ENCODE measurements around the gene RGS8. TPM values are rescaled to one million over a fixed set of nuclear protein-coding genes. Genes with fewer than 3 reads are reported as not detected.

Gene RGS8
- total and polyA plus RNA-seq, 4 experiments from 2014 or later, result not detected

- no peak overlapping the region for H3K4me3 ChIP-seq (ENCODE audit: low read length in 2 of 2)
- Mint-ChIP-seq H3K4me3 (no peak overlapping the region), H3K36me3 (no peaks in the 10 kb centered on the region), H3K27me3 (peaks cover 7 to 12% of the 10 kb centered on the region in 2 donors), H3K4me1 (no peaks in the 10 kb centered on the region), H3K9me3 (peaks cover 0 to 5% (median 0%) of the 10 kb centered on the region in 8 donors), H3K27ac (no peak overlapping the region)
- no peak for DNase-seq
- no peaks in the 10 kb centered on the region for H3K4me1 ChIP-seq (ENCODE audit: insufficient read depth, low read length)
- no peaks in the 10 kb centered on the region for H3K36me3 ChIP-seq (ENCODE audit: insufficient read depth, low read length)
- H3K27me3 ChIP-seq (ENCODE audit: insufficient read depth, low read length), result no peaks in the 10 kb centered on the region
- no peak overlapping the region for H3K27ac ChIP-seq (ENCODE audit: low read depth, low read length)
- POLR2A ChIA-PET (ENCODE audit: partially characterized antibody), result no interaction called here
- intact Hi-C loops (cut with micrococcal nuclease), result loop anchor here (10.0 kb wide), 1 partner anchor 1458 kb away; no protein-coding TSS in a partner anchor
- H3K9me3 ChIP-seq (ENCODE audit: control insufficient read depth in 1 of 2, low read length in 2 of 2), result no peaks in the 10 kb centered on the region
- CTCF ChIA-PET (ENCODE audit: partially characterized antibody), result no interaction called here
Measured at GRCh38 chr1:182686446-182686845, 2.1 kb upstream of the RGS8 start.

GRCh38 chr1:182685215-182685614, 828 bp upstream of the RGS8 start:
- Histone ChIP-seq H3K9me3 (ENCODE audit: control insufficient read depth in 1 of 2, low read length in 2 of 2) (no peaks in the 10 kb centered on the region), H3K4me1 (ENCODE audit: insufficient read depth, low read length) (no peaks in the 10 kb centered on the region), H3K36me3 (ENCODE audit: insufficient read depth, low read length) (no peaks in the 10 kb centered on the region), H3K27ac (ENCODE audit: low read depth, low read length) (no peak overlapping the region), H3K4me3 (ENCODE audit: low read length in 2 of 2) (no peak overlapping the region), H3K27me3 (ENCODE audit: insufficient read depth, low read length) (no peaks in the 10 kb centered on the region)
- DNase-seq, result no peak
- H3K4me1 Mint-ChIP-seq, result no peaks in the 10 kb centered on the region
- no peak overlapping the region for H3K27ac Mint-ChIP-seq
- POLR2A ChIA-PET (ENCODE audit: partially characterized antibody), result no interaction called here
- no peak overlapping the region for H3K4me3 Mint-ChIP-seq
- H3K27me3 Mint-ChIP-seq, result peaks cover 7 to 12% of the 10 kb centered on the region in 2 donors
- CTCF ChIA-PET (ENCODE audit: partially characterized antibody), result no interaction called here
- H3K36me3 Mint-ChIP-seq, result no peaks in the 10 kb centered on the region
- H3K9me3 Mint-ChIP-seq, result no peaks in the 10 kb centered on the region
- intact Hi-C loops (cut with micrococcal nuclease), result loop anchor here (10.0 kb wide), 1 partner anchor 1460 kb away; no protein-coding TSS in a partner anchor

- Histone ChIP-seq H3K4me1 (ENCODE audit: insufficient read depth, low read length) (no peaks in the 10 kb centered on the region), H3K27me3 (ENCODE audit: insufficient read depth, low read length) (no peaks in the 10 kb centered on the region), H3K9me3 (ENCODE audit: control insufficient read depth in 1 of 2, low read length in 2 of 2) (no peaks in the 10 kb centered on the region), H3K36me3 (ENCODE audit: insufficient read depth, low read length) (no peaks in the 10 kb centered on the region), H3K4me3 (ENCODE audit: low read length in 2 of 2) (no peak overlapping the region), H3K27ac (ENCODE audit: low read depth, low read length) (no peak overlapping the region)
- no peaks in the 10 kb centered on the region for H3K9me3 Mint-ChIP-seq
- CTCF ChIA-PET (ENCODE audit: partially characterized antibody), result no interaction called here
- H3K36me3 Mint-ChIP-seq, result no peaks in the 10 kb centered on the region
- intact Hi-C loops (cut with micrococcal nuclease), result loop anchor here (10.0 kb wide), 1 partner anchor 1462 kb away; no protein-coding TSS in a partner anchor
- peaks cover 4 to 10% of the 10 kb centered on the region in 2 donors for H3K27me3 Mint-ChIP-seq
- no peaks in the 10 kb centered on the region for H3K4me1 Mint-ChIP-seq
- DNase-seq, result no peak
- POLR2A ChIA-PET (ENCODE audit: partially characterized antibody), result interaction anchor here (0.8 kb wide), 1 partner anchor 78 kb away, joined by 3 read pairs; no protein-coding TSS in a partner anchor
- H3K4me3 Mint-ChIP-seq, result no peak overlapping the region
- no peak overlapping the region for H3K27ac Mint-ChIP-seq
Measured at GRCh38 chr1:182682898-182683501, 1.4 kb downstream of the RGS8 start.

- Mint-ChIP-seq H3K27me3 (peaks cover 4 to 10% of the 10 kb centered on the region in 2 donors), H3K27ac (no peak overlapping the region), H3K4me3 (no peak overlapping the region), H3K36me3 (no peaks in the 10 kb centered on the region), H3K4me1 (no peaks in the 10 kb centered on the region), H3K9me3 (no peaks in the 10 kb centered on the region)
- no peak overlapping the region for H3K4me3 ChIP-seq (ENCODE audit: low read length in 2 of 2)
- no peak for DNase-seq
- ChIA-PET POLR2A (ENCODE audit: partially characterized antibody) (interaction anchor here (0.8 kb wide), 1 partner anchor 78 kb away, joined by 3 read pairs; no protein-coding TSS in a partner anchor), CTCF (ENCODE audit: partially characterized antibody) (no interaction called here)
- intact Hi-C loops (cut with micrococcal nuclease), result loop anchor here (10.0 kb wide), 1 partner anchor 1462 kb away; no protein-coding TSS in a partner anchor
- no peaks in the 10 kb centered on the region for H3K9me3 ChIP-seq (ENCODE audit: control insufficient read depth in 1 of 2, low read length in 2 of 2)
- H3K36me3 ChIP-seq (ENCODE audit: insufficient read depth, low read length), result no peaks in the 10 kb centered on the region
- no peaks in the 10 kb centered on the region for H3K4me1 ChIP-seq (ENCODE audit: insufficient read depth, low read length)
- H3K27ac ChIP-seq (ENCODE audit: low read depth, low read length), result no peak overlapping the region
- H3K27me3 ChIP-seq (ENCODE audit: insufficient read depth, low read length), result no peaks in the 10 kb centered on the region
Measured at GRCh38 chr1:182682406-182682805, 2.0 kb downstream of the RGS8 start.

- intact Hi-C loops (cut with micrococcal nuclease), result loop anchor here (10.0 kb wide), 1 partner anchor 1463 kb away; no protein-coding TSS in a partner anchor
- Mint-ChIP-seq H3K27me3 (peaks cover 4 to 10% of the 10 kb centered on the region in 2 donors), H3K27ac (no peak overlapping the region), H3K4me1 (no peaks in the 10 kb centered on the region), H3K9me3 (no peaks in the 10 kb centered on the region), H3K36me3 (no peaks in the 10 kb centered on the region), H3K4me3 (no peak overlapping the region)
- ChIA-PET CTCF (ENCODE audit: partially characterized antibody) (no interaction called here), POLR2A (ENCODE audit: partially characterized antibody) (no interaction called here)
- Histone ChIP-seq H3K9me3 (ENCODE audit: control insufficient read depth in 1 of 2, low read length in 2 of 2) (no peaks in the 10 kb centered on the region), H3K27ac (ENCODE audit: low read depth, low read length) (no peak overlapping the region), H3K4me3 (ENCODE audit: low read length in 2 of 2) (no peak overlapping the region), H3K36me3 (ENCODE audit: insufficient read depth, low read length) (no peaks in the 10 kb centered on the region), H3K27me3 (ENCODE audit: insufficient read depth, low read length) (no peaks in the 10 kb centered on the region), H3K4me1 (ENCODE audit: insufficient read depth, low read length) (no peaks in the 10 kb centered on the region)
- DNase-seq, result no peak
Measured at GRCh38 chr1:182681568-182681912, 2.8 kb downstream of the RGS8 start.

- POLR2A ChIA-PET (ENCODE audit: partially characterized antibody), result no interaction called here
- no peaks in the 10 kb centered on the region for H3K36me3 Mint-ChIP-seq
Measured at GRCh38 chr1:182680901-182681567, 3.4 kb downstream of the RGS8 start.

GRCh38 chr1:182680408-182680807, 4.0 kb downstream of the RGS8 start:
- Mint-ChIP-seq H3K9me3 (no peaks in the 10 kb centered on the region), H3K4me1 (no peaks in the 10 kb centered on the region), H3K4me3 (no peak overlapping the region), H3K36me3 (no peaks in the 10 kb centered on the region), H3K27ac (no peak overlapping the region), H3K27me3 (peaks cover 4 to 10% of the 10 kb centered on the region in 2 donors)
- ChIA-PET CTCF (ENCODE audit: partially characterized antibody) (no interaction called here), POLR2A (ENCODE audit: partially characterized antibody) (no interaction called here)
- H3K4me3 ChIP-seq (ENCODE audit: low read length in 2 of 2), result no peak overlapping the region
- no peaks in the 10 kb centered on the region for H3K9me3 ChIP-seq (ENCODE audit: control insufficient read depth in 1 of 2, low read length in 2 of 2)
- intact Hi-C loops (cut with micrococcal nuclease), result loop anchor here (10.0 kb wide), 1 partner anchor 1464 kb away; no protein-coding TSS in a partner anchor
- DNase-seq, result no peak
- no peaks in the 10 kb centered on the region for H3K4me1 ChIP-seq (ENCODE audit: insufficient read depth, low read length)
- no peak overlapping the region for H3K27ac ChIP-seq (ENCODE audit: low read depth, low read length)
- no peaks in the 10 kb centered on the region for H3K36me3 ChIP-seq (ENCODE audit: insufficient read depth, low read length)
- no peaks in the 10 kb centered on the region for H3K27me3 ChIP-seq (ENCODE audit: insufficient read depth, low read length)

More at GRCh38 chr1:182680901-182681567, 3.4 kb downstream of the RGS8 start:
- CTCF ChIA-PET (ENCODE audit: partially characterized antibody), result no interaction called here
- H3K27me3 Mint-ChIP-seq, result peaks cover 4 to 10% of the 10 kb centered on the region in 2 donors
- H3K27ac Mint-ChIP-seq, result no peak overlapping the region
- Histone ChIP-seq H3K4me3 (ENCODE audit: low read length in 2 of 2) (no peak overlapping the region), H3K27me3 (ENCODE audit: insufficient read depth, low read length) (no peaks in the 10 kb centered on the region), H3K4me1 (ENCODE audit: insufficient read depth, low read length) (no peaks in the 10 kb centered on the region), H3K36me3 (ENCODE audit: insufficient read depth, low read length) (no peaks in the 10 kb centered on the region), H3K27ac (ENCODE audit: low read depth, low read length) (no peak overlapping the region), H3K9me3 (ENCODE audit: control insufficient read depth in 1 of 2, low read length in 2 of 2) (no peaks in the 10 kb centered on the region)
- intact Hi-C loops (cut with micrococcal nuclease), result loop anchor here (10.0 kb wide), 1 partner anchor 1464 kb away; no protein-coding TSS in a partner anchor
- no peaks in the 10 kb centered on the region for H3K9me3 Mint-ChIP-seq
- DNase-seq, result no peak
- H3K4me3 Mint-ChIP-seq, result no peak overlapping the region
- no peaks in the 10 kb centered on the region for H3K4me1 Mint-ChIP-seq

Data from CD4-positive, alpha-beta memory T cell (primary cell).